Fibroblast of villous mesenchyme (primary cell): ENCODE measurements around the gene PHLPP1. TPM values are rescaled to one million over a fixed set of nuclear protein-coding genes. Genes with fewer than 3 reads are reported as not detected.
A peak's percentile ranks its signal among the peaks of the same experiment; 100 is the strongest.

Experiments
- DNase-seq: peaks from one replicate; pipeline ENCODE4 v3.0.0-alpha.2; 2010; ENCODE audit warnings: low read depth
- H3K4me3 ChIP-seq: 2 replicates; pipeline ENCODE4 v1.5.1; 2011; ENCODE audit warnings: low read depth, mild to moderate bottlenecking, low read length
- CTCF ChIP-seq: IDR thresholded peaks from 2 replicates; pipeline ENCODE4 v1.5.1; 2012; ENCODE audit warnings: low read depth, mild to moderate bottlenecking, low read length; ENCODE audit not compliant: insufficient read depth
- total RNA-seq: library from RNA; depleted of rRNA; stranded (reverse); fragments of >200 nt; gene quantifications from 2 replicates; pipeline ENCODE4 v1.2.3, GENCODE V29; 2012

PHLPP1 gene
- total RNA-seq, 1 donor, result 4.7 TPM

GRCh38 chr18:62937065-62937464 is 221.7 kb downstream of the PHLPP1 start:
- TF ChIP-seq CTCF, result no peak
- no peak overlapping the region for H3K4me3 ChIP-seq
- peak; percentile 40 for DNase-seq

GRCh38 chr18:62938006-62938405 is 222.7 kb downstream of the PHLPP1 start:
- TF ChIP-seq CTCF, result no peak
- DNase-seq, result peak; percentile 63
- no peak overlapping the region for H3K4me3 ChIP-seq

GRCh38 chr18:62938487-62938886 is 223.1 kb downstream of the PHLPP1 start:
- H3K4me3 ChIP-seq, result no peak overlapping the region
- TF ChIP-seq CTCF, result no peak
- DNase-seq, result no peak

- no peak overlapping the region for H3K4me3 ChIP-seq
- no peak for DNase-seq
- TF ChIP-seq CTCF, result no peak
Observed at GRCh38 chr18:62939433-62939832, 224.1 kb downstream of the PHLPP1 start.

GRCh38 chr18:62939926-62940325 is 224.6 kb downstream of the PHLPP1 start:
- H3K4me3 ChIP-seq, result no peak overlapping the region
- no peak for TF ChIP-seq CTCF
- DNase-seq, result no peak

- no peak for DNase-seq
- no peak overlapping the region for H3K4me3 ChIP-seq
- TF ChIP-seq CTCF, result no peak
Observed at GRCh38 chr18:62942578-62942977, 227.2 kb downstream of the PHLPP1 start.

GRCh38 chr18:62944454-62944853 is 229.1 kb downstream of the PHLPP1 start:
- no peak overlapping the region for H3K4me3 ChIP-seq
- no peak for DNase-seq
- TF ChIP-seq CTCF, result peak; percentile 22
